Stimulated activated CD4-positive, alpha-beta T cell treated with anti-CD3 and anti-CD28 coated beads, Interleukin-2, amount 100 ng/mL, for 48 hours (primary cell): ENCODE data around the gene LRRC36.
A peak's percentile ranks its signal among the peaks of the same experiment; 100 is the strongest.

Source experiments
- DNase-seq, 2 donors: peaks; one replicate each; pipeline ENCODE4 v3.0.0-alpha.2; 2020

The LRRC36 gene

DNA sequence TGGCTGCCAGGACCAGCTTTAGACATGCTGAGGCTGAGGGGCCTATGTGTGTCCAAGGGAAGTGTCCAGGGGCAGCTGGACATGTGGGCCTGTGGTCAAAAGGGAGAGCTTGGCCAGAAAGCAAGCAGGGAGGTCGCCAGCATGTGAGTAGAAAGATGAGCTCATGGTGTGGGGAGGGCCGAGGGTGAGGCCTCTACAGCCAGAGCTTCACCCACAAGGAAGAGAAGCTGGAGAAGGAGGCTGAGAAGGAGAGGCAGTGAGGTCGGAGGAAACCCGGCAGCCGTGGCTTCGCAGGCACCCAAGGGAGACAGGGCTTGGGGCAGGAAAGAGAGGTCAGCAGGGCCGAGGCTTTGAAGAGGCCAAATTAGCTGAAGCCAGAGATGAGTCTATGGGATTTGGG is 100.3 kb downstream of the LRRC36 start:
- no peak for DNase-seq

- peak; percentile 54 to 61 for DNase-seq
Observed at GRCh38 chr16:67428146-67428731, 101.6 kb downstream of the LRRC36 start.

- no peak for DNase-seq
Observed at GRCh38 chr16:67429053-67429798, 102.6 kb downstream of the LRRC36 start.

DNA sequence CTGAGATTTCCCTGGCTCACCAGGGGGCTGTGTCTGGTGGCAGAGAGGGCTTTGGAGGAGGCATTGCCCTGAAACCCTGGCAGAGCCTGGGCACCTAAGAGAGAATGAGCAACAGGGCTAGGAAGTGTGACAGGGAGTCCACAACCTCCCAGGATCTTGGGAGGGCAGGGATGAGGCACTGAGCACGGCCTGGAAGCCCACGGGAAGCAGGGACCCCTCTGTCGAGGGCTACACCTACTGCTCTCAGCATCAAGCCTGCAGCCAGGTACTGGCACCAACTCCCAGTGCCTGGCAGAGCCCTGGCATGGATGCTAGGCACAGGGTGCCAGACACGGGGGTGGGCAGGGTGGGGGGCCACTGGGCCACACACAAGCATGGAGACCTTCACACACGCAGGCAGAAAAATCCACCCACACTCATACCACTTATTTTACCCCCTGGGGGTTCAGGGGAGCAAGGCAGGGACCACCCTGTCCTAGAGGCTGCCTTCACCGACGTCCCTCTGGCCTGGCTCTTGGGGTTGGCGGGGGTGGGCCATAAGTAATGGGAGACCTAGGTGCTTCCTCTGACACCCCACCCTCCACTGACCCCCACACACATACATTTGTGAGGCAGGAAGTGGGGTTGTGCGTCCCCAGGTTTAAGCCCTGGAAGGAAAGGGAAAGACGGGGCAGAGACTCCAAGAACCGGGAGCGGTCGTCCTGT is 103.3 kb downstream of the LRRC36 start:
- DNase-seq: no peak

- DNase-seq: peak; percentile 16 to 40
Observed at GRCh38 chr16:67430504-67430976, 103.9 kb downstream of the LRRC36 start.

DNA sequence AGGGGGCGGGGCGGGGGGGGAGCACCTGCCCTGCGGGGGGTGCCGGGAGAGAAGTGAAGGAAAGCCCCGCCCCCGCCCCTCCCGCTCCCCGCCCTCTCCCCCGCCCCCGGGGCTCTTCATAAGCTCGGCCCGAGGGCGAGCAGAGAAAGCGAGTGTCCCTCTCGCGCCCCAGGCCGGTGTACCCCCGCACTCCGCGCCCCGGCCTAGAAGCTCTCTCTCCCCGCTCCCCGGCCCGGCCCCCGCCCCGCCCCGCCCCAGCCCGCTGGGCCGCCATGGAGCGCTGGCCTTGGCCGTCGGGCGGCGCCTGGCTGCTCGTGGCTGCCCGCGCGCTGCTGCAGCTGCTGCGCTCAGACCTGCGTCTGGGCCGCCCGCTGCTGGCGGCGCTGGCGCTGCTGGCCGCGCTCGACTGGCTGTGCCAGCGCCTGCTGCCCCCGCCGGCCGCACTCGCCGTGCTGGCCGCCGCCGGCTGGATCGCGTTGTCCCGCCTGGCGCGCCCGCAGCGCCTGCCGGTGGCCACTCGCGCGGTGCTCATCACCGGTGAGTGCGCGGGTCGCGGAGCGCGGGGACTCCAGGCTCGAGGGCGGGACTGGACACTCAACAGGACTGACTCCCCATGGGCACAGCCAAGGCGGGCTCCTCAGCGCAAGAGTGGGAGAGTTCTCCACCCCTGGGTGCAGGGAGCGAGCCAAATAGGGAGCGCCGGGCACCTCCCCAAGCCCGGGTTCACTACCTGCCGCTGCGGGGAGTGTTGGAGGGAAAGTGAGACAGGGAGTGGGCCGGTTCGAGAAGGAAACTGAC is 104.6 kb downstream of the LRRC36 start, which contains the start of gene HSD11B2:
Gene HSD11B2 (plus strand): TSS at position 145 of the 798 bp plus-strand sequence. CDS start 128 bp downstream, at position 273.
- no peak for DNase-seq

DNA sequence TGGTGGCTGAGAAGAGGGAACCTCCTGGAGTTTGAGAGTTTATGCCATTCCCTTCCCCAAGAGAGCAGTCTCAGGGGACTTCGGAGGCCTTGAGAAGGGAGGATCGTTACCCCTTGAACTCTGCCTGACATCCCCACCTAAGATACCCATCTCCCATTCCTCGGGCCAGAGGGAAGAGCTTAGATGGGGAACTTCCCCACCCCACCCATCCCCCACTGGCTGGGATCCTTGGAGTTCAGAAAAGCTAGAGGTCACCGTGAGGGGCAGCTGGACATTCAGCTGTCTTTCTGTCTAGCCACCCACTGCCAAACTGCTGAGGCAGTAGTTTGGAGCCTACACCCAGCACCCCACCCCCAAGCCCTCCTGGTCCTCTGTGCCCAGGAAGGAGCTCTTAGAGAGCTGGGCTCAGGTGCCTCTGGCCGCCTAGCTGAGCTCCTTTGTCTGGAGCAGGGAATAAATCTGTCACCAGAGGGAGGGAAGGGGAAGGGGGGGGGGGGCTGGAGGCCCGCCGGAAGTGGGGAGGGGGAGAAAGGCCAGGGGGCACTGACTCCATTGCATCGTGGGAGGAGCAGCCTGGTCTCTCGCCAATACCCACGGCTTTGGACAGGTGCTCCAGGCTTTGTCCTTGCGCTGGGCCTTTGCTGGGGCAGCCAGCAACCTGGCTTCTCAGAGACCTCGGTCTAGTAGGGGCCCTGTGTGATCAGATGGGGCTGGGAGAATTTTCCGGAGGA is 105.3 kb downstream of the LRRC36 start:
- no peak for DNase-seq

GRCh38 chr16:67432506-67432890 is 105.9 kb downstream of the LRRC36 start:
- DNase-seq: no peak

GRCh38 chr16:67433131-67433719 is 106.6 kb downstream of the LRRC36 start:
- no peak for DNase-seq
